K562 (cell line): ENCODE results near the gene ZNF672. TPM values are rescaled to one million over a fixed set of nuclear protein-coding genes. Genes with fewer than 3 reads are reported as not detected.

Source experiments
- CUX1 ChIP-seq: fragments of 200-800 bp; sonication (Bioruptor generic); IDR thresholded peaks from 2 replicates; pipeline ENCODE4 v1.6.1; 2016; ENCODE audit warnings: missing genetic modification characterization, missing compliant biosample characterization
- ELK1 ChIP-seq: sonication (generic); formaldehyde crosslinking; IDR thresholded peaks from 2 replicates; pipeline ENCODE4 v1.8.1; 2022; ENCODE audit warnings: missing genetic modification reagents
- HBP1 ChIP-seq: fragments of 450-650 bp; formaldehyde crosslinking; IDR thresholded peaks from 2 replicates; pipeline ENCODE4 v1.4.0; 2022; ENCODE audit warnings: missing genetic modification characterization
- JUND ChIP-seq, 2 experiments: IDR thresholded peaks; 2 replicates in 1 of 2; 3 replicates in 1 of 2; pipeline ENCODE4 v1.6.1; 2011; ENCODE audit warnings: borderline replicate concordance in 2 of 2, low read depth in 2 of 2, low read length in 2 of 2, improper control_type of control experiment in 1 of 2, missing biosample characterization in 1 of 2, missing genetic modification characterization in 1 of 2, missing genetic modification reagents in 1 of 2
- MAX ChIP-seq: sonication (generic); formaldehyde crosslinking; IDR thresholded peaks from 2 replicates; pipeline ENCODE4 v1.9.0; 2022; ENCODE audit warnings: mild to moderate bottlenecking, missing genetic modification reagents
- SRF ChIP-seq, 2 experiments: fragments of 250-450, 450-650 bp in 1 of 2; sonication (Bioruptor Pico) in 1 of 2; sonication (generic) in 1 of 2; formaldehyde crosslinking; IDR thresholded peaks; 2 replicates each; pipeline versions ENCODE4 v1.5.0 to v1.5.1; 2020 to 2022; ENCODE audit warnings: mild to moderate bottlenecking in 1 of 2, missing genetic modification reagents in 1 of 2
- THAP12 ChIP-seq: fragments of 250-450 bp; sonication (Bioruptor Pico); IDR thresholded peaks from 2 replicates; pipeline ENCODE4 v1.9.0; 2021; ENCODE audit warnings: mild to moderate bottlenecking, inconsistent platforms
- U2AF2 ChIP-seq: fragments of 200-400 bp; formaldehyde crosslinking; optimal IDR thresholded peaks from 2 replicates; pipeline ENCODE3; 2017; ENCODE audit warnings: low read depth, mild to moderate bottlenecking, low read length
- ZBTB11 ChIP-seq, 3 experiments: fragments of 200-800 bp in 1 of 3; fragments of 250-450 bp in 1 of 3; fragments of 450-650 bp in 1 of 3; sonication (Bioruptor Pico) in 1 of 3; sonication (Bioruptor generic) in 1 of 3; formaldehyde crosslinking in 1 of 3; IDR thresholded peaks; 2 replicates each; pipeline versions ENCODE4 v1.6.1 to v1.8.0; 2016 to 2022; ENCODE audit warnings: mild to moderate bottlenecking in 2 of 3, missing genetic modification characterization in 2 of 3, missing compliant biosample characterization in 1 of 3, moderate library complexity in 1 of 3
- polyA plus RNA-seq, 8 experiments: library from polyadenylated mRNA; depleted of rRNA in 4 of 8; stranded (reverse) in 5 of 8; unstranded in 3 of 8; fragments of >200 nt; fragmentation: Nextera tagmentation in 2 of 8; fragmentation: Illumina TruSeq in 1 of 8; extraction: Ambion mirVana in 2 of 8; extraction: Trizol in 1 of 8; gene quantifications; 2 replicates each; pipeline versions ENCODE4 v1.2.1 to v1.2.3, GENCODE V29; 2011 to 2014; ENCODE audit warnings: inconsistent platforms in 1 of 8, missing spikeins in 1 of 8
- total RNA-seq, 7 experiments: library from RNA; depleted of rRNA in 6 of 7; stranded (reverse); fragments of >200 nt in 6 of 7; fragmentation: Illumina TruSeq in 2 of 7; extraction: Trizol in 2 of 7; gene quantifications; 2 replicates each; pipeline versions ENCODE4 v1.2.1 to v1.2.3, GENCODE V29; 2011 to 2021; ENCODE audit warnings: low replicate concordance in 1 of 7

ZNF672 gene
- total and polyA plus RNA-seq, 9 of the 15 experiments (the other 6 are each of a cell fraction or from before 2014, with no cell fraction given), result 1.9 to 57.9 (median 24.1) TPM

GRCh38 chr1:248858096-248858890 is 20.3 kb downstream of the ZNF672 start (continued):
- TF ChIP-seq HBP1 (CRISPR knock-in tag) (no peak), U2AF2 (no peak), CUX1 (no peak), ELK1 (no peak), MAX (peak; percentile 96), JUND (IDR thresholded peaks at IDR 0.05; ENCODE audit: borderline replicate concordance, low read depth, low read length) (peak; percentile 22; the same call in 1 of the 2 replicates), JUND (tag; IDR thresholded peaks at IDR 0.05; ENCODE audit: borderline replicate concordance, low read depth, low read length) (no peak; the same call in 2 of the 3 replicates), ZBTB11 (CRISPR knock-in tag; IDR thresholded peaks at IDR 0.05) (no peak; a peak in 2 of 6 replicates), SRF (CRISPR knock-in tag; IDR thresholded peaks at IDR 0.05) (peak in 1 of 2 experiments; percentile 72; a peak in 1 of 4 replicates), THAP12 (peak; percentile 69; the same call in 1 of the 2 replicates)
